Lung (tissue), 16 donors: ENCODE data around the gene CRMP1. TPM values are rescaled to one million over a fixed set of nuclear protein-coding genes. Genes with fewer than 3 reads are reported as not detected.

Experiments used
- ATAC-seq: fragments of 200-7000 bp; cut with Tn5 transposase; one replicate; pipeline ENCODE4 v1.9.1; 2020; ENCODE audit warnings: moderate number of reproducible peaks; ENCODE audit not compliant: insufficient read depth, low FRiP score
- DNase-seq, 3 donors: peaks; one replicate each; pipeline ENCODE4 v3.0.0-alpha.2; 2013 to 2017
- H3K27ac ChIP-seq, 2 donors: one replicate each; pipeline ENCODE4 v1.5.1; 2013; ENCODE audit warnings: mild to moderate bottlenecking in 2 of 2, moderate library complexity in 2 of 2, control low read depth in 1 of 2, inconsistent platforms in 1 of 2, low read depth in 1 of 2, low read length in 1 of 2
- H3K27me3 ChIP-seq, 3 donors: one replicate each; pipeline ENCODE4 v1.5.1; 2013; ENCODE audit warnings: low read length in 2 of 3; ENCODE audit not compliant: control insufficient read depth in 3 of 3, insufficient read depth in 3 of 3
- H3K36me3 ChIP-seq, 4 donors: one replicate each; pipeline ENCODE4 v1.5.1; 2013; ENCODE audit warnings: low read length in 4 of 4, mild to moderate bottlenecking in 1 of 4, moderate library complexity in 1 of 4; ENCODE audit not compliant: control insufficient read depth in 4 of 4, insufficient read depth in 4 of 4
- H3K4me1 ChIP-seq, 5 donors: one replicate each; pipeline ENCODE4 v1.5.1; 2013; ENCODE audit warnings: low read length in 5 of 5, mild to moderate bottlenecking in 2 of 5, moderate library complexity in 1 of 5; ENCODE audit not compliant: control insufficient read depth in 5 of 5, insufficient read depth in 5 of 5
- H3K4me3 ChIP-seq: one replicate; pipeline ENCODE4 v1.5.1; 2013; ENCODE audit warnings: mild to moderate bottlenecking, control low read depth, moderate library complexity
- H3K9ac ChIP-seq, 2 donors: one replicate each; pipeline ENCODE4 v1.5.1; 2013; ENCODE audit warnings: low read length in 2 of 2, control low read depth in 1 of 2; ENCODE audit not compliant: insufficient read depth in 1 of 2
- H3K9me3 ChIP-seq, 4 donors: one replicate each; pipeline ENCODE4 v1.5.1; 2013; ENCODE audit warnings: low read length in 3 of 4, mild to moderate bottlenecking in 1 of 4, moderate library complexity in 1 of 4; ENCODE audit not compliant: control insufficient read depth in 4 of 4, insufficient read depth in 3 of 4
- WGBS, 2 donors: extraction: QIAGEN DNeasy Blood & Tissue Kit; methylation state at CpG; one replicate each; pipeline ENCODE4 v1.1.7; 2013; 5-methylcytosine and 5-hydroxymethylcytosine counted together
- long read RNA-seq, 5 donors: transcript quantifications; one replicate each; lab custom pipeline, GENCODE V29; 2026
- polyA plus RNA-seq, 2 donors: library from polyadenylated mRNA; stranded (reverse); fragments of 200-250 nt; gene quantifications; one replicate each; pipeline ENCODE4 v1.2.1, GENCODE V29; 2013
- total RNA-seq, 2 donors: library from RNA; depleted of rRNA in 1 of 2; stranded (reverse); fragments of >200 nt in 1 of 2; gene quantifications; one replicate each; pipeline ENCODE4 v1.2.1, GENCODE V29; 2014 to 2021
- TF ChIP-seq, protein P1 (sequence below): IDR thresholded peaks from 2 replicates; pipeline ENCODE4 v1.5.1; 2012; ENCODE audit warnings: mild to moderate bottlenecking; ENCODE audit errors: control extremely low read depth, extremely low read depth
- donor health status: control.
- donor health status: control.
- donor health status: Bipolar disorder and iron deficiency.
- donor health status: healthy.
- donor health status: DM: yes; HTN: yes; CAD: no.

The CRMP1 gene
- total RNA-seq = 10 to 100 TPM in 1 of 2 donors, 1 to 10 TPM in 1; 2.1 to 24.4 TPM
- polyA plus RNA-seq = 1 to 10 TPM; 2.5 to 6.6 TPM
- long read RNA-seq, donor 1, transcript CRMP1-202 (14 exons, 2,911 nt) = major isoform, 11 of 14 reads
- long read RNA-seq, donor 1, partial matches to known transcripts = 0 of 14 reads
- long read RNA-seq, donor 1, other reads (novel, unspliced or antisense) = 0 of 14 reads
- long read RNA-seq, donor 2, partial matches to known transcripts = 0 of 1 reads
- long read RNA-seq, donor 2, other reads (novel, unspliced or antisense) = 0 of 1 reads
- long read RNA-seq, donor 3, transcript CRMP1-202 (14 exons, 2,911 nt) = major isoform, 6 of 12 reads
- long read RNA-seq, donor 3, partial matches to known transcripts = 5 of 12 reads
- long read RNA-seq, donor 3, other reads (novel, unspliced or antisense) = 0 of 12 reads
- long read RNA-seq, donor 4, partial matches to known transcripts = 0 of 2 reads
- long read RNA-seq, donor 4, other reads (novel, unspliced or antisense) = 0 of 2 reads
- long read RNA-seq, donor 5, transcript CRMP1-202 (14 exons, 2,911 nt) = major isoform, 14 of 61 reads
- long read RNA-seq, donor 5, partial matches to known transcripts = 42 of 61 reads
- long read RNA-seq, donor 5, other reads (novel, unspliced or antisense) = 0 of 61 reads

DNA sequence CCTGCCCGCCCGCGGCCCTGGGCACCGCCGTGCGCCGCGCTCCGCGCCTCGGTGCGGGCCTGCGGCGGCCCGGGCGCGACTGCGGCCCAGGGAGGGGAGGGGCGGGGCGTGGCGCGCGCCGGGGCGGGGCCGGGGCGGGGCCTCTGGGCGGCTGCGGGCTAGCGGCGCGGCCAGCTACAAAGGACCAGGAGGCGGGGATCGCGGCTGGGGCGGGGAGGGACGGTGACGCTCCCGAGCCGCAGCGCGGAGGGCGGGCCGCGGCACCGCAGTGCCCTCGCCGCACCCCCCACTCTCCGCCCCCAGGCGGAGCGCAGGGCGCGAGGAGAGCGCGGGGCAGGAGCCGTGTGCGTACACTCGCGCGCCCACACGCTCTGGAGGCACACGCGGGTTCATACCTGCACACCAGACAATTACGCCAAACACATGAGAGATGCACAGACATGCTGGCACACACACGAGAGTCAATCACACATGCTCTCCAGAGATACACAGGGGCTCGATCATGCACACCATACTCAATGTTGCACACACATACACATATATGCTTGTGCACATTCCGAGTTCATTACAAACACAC, at the start of gene CRMP1:
CRMP1 (minus strand) TSS at position 83 of the 577 bp plus-strand sequence. CDS start 117 bp downstream, outside the sequence.
- Histone ChIP-seq H3K9me3 (peaks cover 0 to 15% (median 3%) of the 10 kb centered on the region in 4 donors), H3K9ac (no peak within 1 kb of the TSS), H3K27me3 (peaks cover 4 to 64% (median 60%) of the 10 kb centered on the region in 3 donors), H3K27ac (no peak within 1 kb of the TSS), H3K36me3 (no peaks in the 10 kb centered on the region), H3K4me3 (no peak within 1 kb of the TSS), H3K4me1 (peaks cover 0 to 26% (median 10%) of the 10 kb centered on the region in 5 donors)
- WGBS, 2 donors = 4 to 8% methylated on average over 31 to 67 of the region's 67 CpGs
- DNase-seq (peak; percentile 47 to 70 (median 60)), ATAC-seq (no peak)
- TF ChIP-seq, protein P1, sequence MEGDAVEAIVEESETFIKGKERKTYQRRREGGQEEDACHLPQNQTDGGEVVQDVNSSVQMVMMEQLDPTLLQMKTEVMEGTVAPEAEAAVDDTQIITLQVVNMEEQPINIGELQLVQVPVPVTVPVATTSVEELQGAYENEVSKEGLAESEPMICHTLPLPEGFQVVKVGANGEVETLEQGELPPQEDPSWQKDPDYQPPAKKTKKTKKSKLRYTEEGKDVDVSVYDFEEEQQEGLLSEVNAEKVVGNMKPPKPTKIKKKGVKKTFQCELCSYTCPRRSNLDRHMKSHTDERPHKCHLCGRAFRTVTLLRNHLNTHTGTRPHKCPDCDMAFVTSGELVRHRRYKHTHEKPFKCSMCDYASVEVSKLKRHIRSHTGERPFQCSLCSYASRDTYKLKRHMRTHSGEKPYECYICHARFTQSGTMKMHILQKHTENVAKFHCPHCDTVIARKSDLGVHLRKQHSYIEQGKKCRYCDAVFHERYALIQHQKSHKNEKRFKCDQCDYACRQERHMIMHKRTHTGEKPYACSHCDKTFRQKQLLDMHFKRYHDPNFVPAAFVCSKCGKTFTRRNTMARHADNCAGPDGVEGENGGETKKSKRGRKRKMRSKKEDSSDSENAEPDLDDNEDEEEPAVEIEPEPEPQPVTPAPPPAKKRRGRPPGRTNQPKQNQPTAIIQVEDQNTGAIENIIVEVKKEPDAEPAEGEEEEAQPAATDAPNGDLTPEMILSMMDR = no peak

DNA sequence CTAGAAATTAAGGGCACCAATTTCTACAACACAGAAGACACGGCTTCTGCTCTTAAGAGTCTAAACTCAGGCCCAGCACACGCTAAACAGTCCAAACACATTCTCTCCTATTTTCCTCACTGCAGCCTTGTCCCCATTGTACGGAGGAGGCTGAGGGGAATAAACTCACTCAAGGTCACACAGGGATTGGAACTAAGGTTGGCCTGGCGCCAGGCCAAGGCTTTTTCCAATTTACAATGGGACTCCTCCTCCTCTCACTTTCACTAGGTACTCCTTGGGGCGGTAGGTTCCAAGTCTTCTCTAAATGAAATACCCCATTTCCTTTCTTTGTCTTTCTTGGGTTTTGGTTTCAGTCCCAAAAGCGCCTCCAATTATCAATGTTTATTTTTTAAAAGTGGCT, 48.7 kb upstream of the CRMP1 start:
- no peak overlapping the region for H3K27ac ChIP-seq
- ATAC-seq = no peak
- peaks cover 0 to 9% (median under 1%) of the 10 kb centered on the region in 4 donors for H3K9me3 ChIP-seq
- H3K27me3 ChIP-seq = no peaks in the 10 kb centered on the region
- no peak overlapping the region for H3K4me3 ChIP-seq
- H3K36me3 ChIP-seq = no peaks in the 10 kb centered on the region
- WGBS, 2 donors = 48 to 59% methylated on average over 6 of the region's 6 CpGs
- H3K9ac ChIP-seq = no peak overlapping the region
- DNase-seq = peak in 2 of 3 donors; percentile 12 to 36
- TF ChIP-seq, protein P1 = no peak
- H3K4me1 ChIP-seq = no peaks in the 10 kb centered on the region

DNA sequence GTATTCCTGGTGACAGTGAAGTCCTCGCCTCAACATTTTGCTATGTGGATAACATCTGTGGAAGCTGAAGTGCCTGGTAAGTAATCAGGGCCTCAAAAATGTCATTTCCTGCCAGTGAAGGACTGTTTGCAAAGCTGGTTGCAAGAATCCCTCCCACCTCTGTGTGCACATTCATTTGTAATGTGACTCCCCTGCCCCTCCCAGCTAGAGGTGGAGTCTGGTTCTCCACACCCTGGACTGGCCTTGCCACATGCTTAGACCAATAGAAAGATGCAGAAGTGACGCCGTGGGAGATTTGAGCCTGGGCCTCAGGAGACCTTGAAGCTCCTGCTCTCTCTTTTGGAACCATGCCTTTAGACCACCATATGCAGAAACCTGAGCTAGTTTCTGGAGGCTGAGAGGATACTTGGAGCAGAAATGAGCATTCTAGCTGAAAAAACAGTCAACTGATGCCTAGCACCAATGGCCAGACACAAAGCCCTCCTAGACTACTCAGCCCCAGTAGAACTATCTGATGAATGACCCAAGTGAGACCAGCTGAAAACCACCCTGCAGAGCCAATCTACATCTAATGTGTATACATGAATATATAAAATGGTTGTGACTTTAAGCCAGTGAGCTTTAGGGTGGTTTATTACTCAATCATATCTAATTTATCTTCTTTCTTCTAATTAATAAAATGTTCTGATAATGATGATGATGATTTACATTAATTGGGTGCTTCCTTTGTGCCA, 47.8 kb upstream of the CRMP1 start:
- DNase-seq = peak; percentile 42 to 67 (median 50)
- Histone ChIP-seq H3K4me1 (no peaks in the 10 kb centered on the region), H3K27me3 (no peaks in the 10 kb centered on the region), H3K9me3 (peaks cover 0 to 5% (median 0%) of the 10 kb centered on the region in 4 donors), H3K27ac (no peak overlapping the region), H3K36me3 (no peaks in the 10 kb centered on the region), H3K4me3 (no peak overlapping the region), H3K9ac (no peak overlapping the region)
- TF ChIP-seq, protein P1 = no peak
- WGBS, 2 donors = 55 to 75% methylated on average over 3 of the region's 3 CpGs
- ATAC-seq = no peak
